ENCODE results near the gene DNAJB6. TPM values are rescaled to one million over a fixed set of nuclear protein-coding genes. Genes with fewer than 3 reads are reported as not detected.
"Not testable (repeated sequence)": the region's sequence is repeated elsewhere in the genome, so short reads cannot be mapped to it uniquely, and the experiment has no call there.

Gene DNAJB6
- total and polyA plus RNA-seq, 2 donors (not counting 3 experiments of a cell fraction or from before 2014, with no cell fraction given) = 69.6 to 135 TPM

- no TSS peak for BruUV-seq (replicated peaks)
- H3K9me3 ChIP-seq (replicated peaks; ENCODE audit: control insufficient read depth, insufficient read depth, low read length) = no peaks in the 10 kb centered on the region
- H3K79me2 ChIP-seq (ENCODE audit: control insufficient read depth, insufficient read depth, low read length) = no peaks in the 10 kb centered on the region
- H2AFZ ChIP-seq (ENCODE audit: low read depth, low read length) = no peak overlapping the region
- intact Hi-C loops (cut with micrococcal nuclease) = no loop called here
- H3K36me3 ChIP-seq (ENCODE audit: control insufficient read depth in 2 of 2, extremely low read depth in 1 of 2, insufficient read depth in 2 of 2, low read length in 2 of 2) = no peaks in the 10 kb centered on the region
- ChIA-PET CTCF (interaction anchor here (1.7 kb wide), 1 partner anchor 9 kb away, joined by 6 read pairs; no protein-coding TSS in a partner anchor), POLR2A (no interaction called here)
- no peak overlapping the region for H3K27ac ChIP-seq (ENCODE audit: insufficient read depth, low read depth, low read length)
- H4K20me1 ChIP-seq (replicated peaks; ENCODE audit: control insufficient read depth, extremely low read depth, insufficient read depth, low read length) = no peaks in the 10 kb centered on the region
- DNase-seq (ENCODE audit: low read depth, low spot score) = no peak
- no peak overlapping the region for H3K4me2 ChIP-seq (ENCODE audit: insufficient read depth, low read length)
- H3K27me3 ChIP-seq (ENCODE audit: control insufficient read depth in 2 of 2, insufficient read depth in 2 of 2, low read length in 2 of 2) = peaks cover 2 to 4% of the 10 kb centered on the region in 2 experiments
- dilution Hi-C loops (cut with MboI; ENCODE audit: extremely low pct_ligation_motif_present, low sequenced_read_pairs) = no loop called here
- H3K4me1 ChIP-seq (ENCODE audit: control insufficient read depth, extremely low read depth, insufficient read depth, low read length) = no peaks in the 10 kb centered on the region
- H3K9me1 ChIP-seq (replicated peaks; ENCODE audit: control insufficient read depth, extremely low read depth, insufficient read depth, low read length) = no peaks in the 10 kb centered on the region
- no peak for TF ChIP-seq GATA2 (IDR thresholded peaks at IDR 0.05; ENCODE audit: insufficient read depth, insufficient read length, low read depth, low read length)
- no peak for TF ChIP-seq POLR2A (IDR thresholded peaks at IDR 0.05; ENCODE audit: low read depth, low read length)
- no peak for TF ChIP-seq FOS (IDR thresholded peaks at IDR 0.05; ENCODE audit: borderline replicate concordance, insufficient read depth, low read length)
- no peak for TF ChIP-seq MAX (IDR thresholded peaks at IDR 0.05; ENCODE audit: insufficient read depth, insufficient read length)
- TF ChIP-seq MYC (IDR thresholded peaks at IDR 0.05; ENCODE audit: low read depth, low read length) = no peak
- TF ChIP-seq POLR2AphosphoS5 (IDR thresholded peaks at IDR 0.05; ENCODE audit: insufficient read depth, low read depth, low read length) = no peak
- no peak for TF ChIP-seq EZH2 (IDR thresholded peaks at IDR 0.05; ENCODE audit: borderline replicate concordance, low read depth, low read length, severe bottlenecking)
- TF ChIP-seq JUN (IDR thresholded peaks at IDR 0.05; ENCODE audit: borderline replicate concordance, insufficient read depth, insufficient read length, low read depth) = no peak
- no peak for TF ChIP-seq CTCF (IDR thresholded peaks at IDR 0.05; ENCODE audit: extremely low read depth in 1 of 2, insufficient read depth in 1 of 2, low read depth in 1 of 2, low read length in 2 of 2)
- H3K9ac ChIP-seq (replicated peaks; ENCODE audit: extremely low read depth, insufficient read depth, low read length) = no peak overlapping the region
- no peak for FAIRE-seq
- no peak overlapping the region for H3K4me3 ChIP-seq (replicated peaks in 1 of 3; ENCODE audit: insufficient read depth in 1 of 3, low read depth in 1 of 3, low read length in 3 of 3)
Observed at GRCh38 chr7:157329447-157329846, 7.4 kb upstream of the DNAJB6 start.

GRCh38 chr7:157330567-157330966 is 6.2 kb upstream of the DNAJB6 start:
- H3K4me2 ChIP-seq (ENCODE audit: insufficient read depth, low read length); H3K4me1 ChIP-seq (ENCODE audit: control insufficient read depth, extremely low read depth, insufficient read depth, low read length); DNase-seq (ENCODE audit: low read depth, low spot score); H3K9ac ChIP-seq (replicated peaks; ENCODE audit: extremely low read depth, insufficient read depth, low read length); dilution Hi-C loops (cut with MboI; ENCODE audit: extremely low pct_ligation_motif_present, low sequenced_read_pairs); H2AFZ ChIP-seq (ENCODE audit: low read depth, low read length); H3K9me1 ChIP-seq (replicated peaks; ENCODE audit: control insufficient read depth, extremely low read depth, insufficient read depth, low read length); FAIRE-seq; H3K4me3 ChIP-seq (replicated peaks in 1 of 3; ENCODE audit: insufficient read depth in 1 of 3, low read depth in 1 of 3, low read length in 3 of 3); H3K9me3 ChIP-seq (replicated peaks; ENCODE audit: control insufficient read depth, insufficient read depth, low read length); H3K27ac ChIP-seq (ENCODE audit: insufficient read depth, low read depth, low read length); H3K36me3 ChIP-seq (ENCODE audit: control insufficient read depth in 2 of 2, extremely low read depth in 1 of 2, insufficient read depth in 2 of 2, low read length in 2 of 2); H4K20me1 ChIP-seq (replicated peaks; ENCODE audit: control insufficient read depth, extremely low read depth, insufficient read depth, low read length); POLR2A ChIA-PET; H3K27me3 ChIP-seq (ENCODE audit: control insufficient read depth in 2 of 2, insufficient read depth in 2 of 2, low read length in 2 of 2); H3K79me2 ChIP-seq (ENCODE audit: control insufficient read depth, insufficient read depth, low read length); BruUV-seq (replicated peaks): not testable (repeated sequence)
- intact Hi-C loops (cut with micrococcal nuclease) = loop anchor here (10.0 kb wide), 1 partner anchor 376 kb away; no protein-coding TSS in a partner anchor
- CTCF ChIA-PET = interaction anchor here (1.0 kb wide), 1 partner anchor 8 kb away, joined by 3 read pairs; no protein-coding TSS in a partner anchor

- H3K9me3 ChIP-seq (replicated peaks; ENCODE audit: control insufficient read depth, insufficient read depth, low read length); H4K20me1 ChIP-seq (replicated peaks; ENCODE audit: control insufficient read depth, extremely low read depth, insufficient read depth, low read length); H2AFZ ChIP-seq (ENCODE audit: low read depth, low read length); H3K36me3 ChIP-seq (ENCODE audit: control insufficient read depth in 2 of 2, extremely low read depth in 1 of 2, insufficient read depth in 2 of 2, low read length in 2 of 2); H3K9me1 ChIP-seq (replicated peaks; ENCODE audit: control insufficient read depth, extremely low read depth, insufficient read depth, low read length); DNase-seq (ENCODE audit: low read depth, low spot score); H3K4me2 ChIP-seq (ENCODE audit: insufficient read depth, low read length); H3K27ac ChIP-seq (ENCODE audit: insufficient read depth, low read depth, low read length); dilution Hi-C loops (cut with MboI; ENCODE audit: extremely low pct_ligation_motif_present, low sequenced_read_pairs); H3K27me3 ChIP-seq (ENCODE audit: control insufficient read depth in 2 of 2, insufficient read depth in 2 of 2, low read length in 2 of 2); FAIRE-seq; H3K79me2 ChIP-seq (ENCODE audit: control insufficient read depth, insufficient read depth, low read length); BruUV-seq (replicated peaks); POLR2A ChIA-PET; H3K9ac ChIP-seq (replicated peaks; ENCODE audit: extremely low read depth, insufficient read depth, low read length); H3K4me1 ChIP-seq (ENCODE audit: control insufficient read depth, extremely low read depth, insufficient read depth, low read length); H3K4me3 ChIP-seq (replicated peaks in 1 of 3; ENCODE audit: insufficient read depth in 1 of 3, low read depth in 1 of 3, low read length in 3 of 3): not testable (repeated sequence)
- intact Hi-C loops (cut with micrococcal nuclease) = loop anchor here (10.0 kb wide), 1 partner anchor 376 kb away; no protein-coding TSS in a partner anchor
- CTCF ChIA-PET = interaction anchor here (1.0 kb wide), 1 partner anchor 9 kb away, joined by 3 read pairs; no protein-coding TSS in a partner anchor
Observed at GRCh38 chr7:157331049-157331448, 5.8 kb upstream of the DNAJB6 start.
